GM12878 (cell line): ENCODE measurements around the gene AGAP1. TPM values are rescaled to one million over a fixed set of nuclear protein-coding genes. Genes with fewer than 3 reads are reported as not detected.

Source experiments
- ATAC-seq: fragments of 200-7000 bp; cut with Tn5 transposase; 3 replicates; pipeline ENCODE4 v1.9.1; 2020; ENCODE audit warnings: mild to moderate bottlenecking, moderate library complexity
- BruUV-seq: library from RNA; stranded (reverse); fragments of 400-500 nt; replicated peaks from 2 replicates; lab custom pipeline; 2021; lab: Mats Ljungman, UMichigan
- CTCF ChIA-PET: fragments of 300-600 bp; sonication (Branson Sonifier 250); formaldehyde crosslinking; extraction: SDS; loops from one replicate; lab custom pipeline; 2021; ENCODE audit warnings: inconsistent platforms; lab: Yijun Ruan, JAX
- POLR2A ChIA-PET: fragments of 350-600 bp; formaldehyde crosslinking; extraction: SDS; loops from one replicate; lab custom pipeline; 2021; ENCODE audit warnings: inconsistent platforms; lab: Charles Lee
- RAD21 ChIA-PET: fragments of 300-600 bp; sonication (Branson Sonifier 250); formaldehyde crosslinking; loops from one replicate; lab custom pipeline; 2023; ENCODE audit warnings: antibody characterized with exemption; ENCODE audit not compliant: unreplicated experiment; lab: Charles Lee
- SMC1A ChIA-PET: fragments of 300-600 bp; sonication (Branson Sonifier 250); formaldehyde crosslinking; loops from one replicate; lab custom pipeline; 2023; ENCODE audit not compliant: unreplicated experiment, uncharacterized antibody; lab: Charles Lee
- DNase-seq: peaks from one replicate; pipeline ENCODE4 v3.0.0-alpha.2; 2011; ENCODE audit warnings: low read depth, low spot score
- FAIRE-seq: peaks from 3 replicates; lab custom pipeline; 2011; peaks lifted over from hg19 to GRCh38; lab: Jason Lieb, UNC
- H2AFZ ChIP-seq: 2 replicates; pipeline ENCODE4 v1.6.0; 2011; ENCODE audit warnings: low read depth, low read length, control low read depth; ENCODE audit not compliant: control insufficient read depth
- H3K27ac ChIP-seq: 2 replicates; pipeline ENCODE4 v1.5.1; 2011; ENCODE audit warnings: control low read depth; ENCODE audit not compliant: control insufficient read depth, insufficient read depth
- H3K27me3 ChIP-seq, 2 experiments: replicated peaks in 1 of 2; 2 replicates each; pipeline versions ENCODE4 v1.6.0 to v1.6.1; 2011; ENCODE audit warnings: low read length in 1 of 2; ENCODE audit not compliant: control insufficient read depth in 2 of 2, insufficient read depth in 2 of 2
- H3K36me3 ChIP-seq, 2 experiments: 2 replicates each; pipeline ENCODE4 v1.5.1; 2011; ENCODE audit warnings: low read length in 1 of 2; ENCODE audit not compliant: control insufficient read depth in 2 of 2, insufficient read depth in 2 of 2
- H3K4me1 ChIP-seq: 2 replicates; pipeline ENCODE4 v1.6.1; 2011; ENCODE audit warnings: mild to moderate bottlenecking, low read length, moderate library complexity, mixed read lengths; ENCODE audit not compliant: control insufficient read depth, insufficient read depth
- H3K4me2 ChIP-seq: 2 replicates; pipeline ENCODE4 v1.6.0; 2011; ENCODE audit warnings: control low read depth; ENCODE audit not compliant: control insufficient read depth, insufficient read depth
- H3K4me3 ChIP-seq: fragments of 200-600 bp; sonication (generic); 2 replicates; pipeline ENCODE4 v1.5.1; 2016
- H3K79me2 ChIP-seq: 2 replicates; pipeline ENCODE4 v1.6.0; 2011; ENCODE audit warnings: low read length; ENCODE audit not compliant: control insufficient read depth, insufficient read depth
- H3K9ac ChIP-seq: 2 replicates; pipeline ENCODE4 v1.8.0; 2011; ENCODE audit warnings: low read length, control low read depth, mixed read lengths; ENCODE audit not compliant: control insufficient read depth, insufficient read depth
- H3K9me3 ChIP-seq: replicated peaks from 3 replicates; pipeline ENCODE4 v1.5.1; 2011; ENCODE audit warnings: mild to moderate bottlenecking, low read length; ENCODE audit not compliant: control insufficient read depth, insufficient read depth
- H4K20me1 ChIP-seq: 2 replicates; pipeline ENCODE4 v1.6.0; 2011; ENCODE audit not compliant: control insufficient read depth, insufficient read depth
- CHD2 ChIP-seq: IDR thresholded peaks from 2 replicates; pipeline ENCODE4 v1.6.1; 2011; ENCODE audit warnings: low read depth, low read length, improper control_type of control experiment, borderline replicate concordance
- EZH2 ChIP-seq: IDR thresholded peaks from 2 replicates; pipeline ENCODE4 v1.6.1; 2012; ENCODE audit warnings: low read depth, mild to moderate bottlenecking, control low read depth, inconsistent platforms, low read length, borderline replicate concordance; ENCODE audit not compliant: control insufficient read depth
- IRF4 ChIP-seq: IDR thresholded peaks from 2 replicates; pipeline ENCODE4 v1.6.1; 2011; ENCODE audit warnings: low read depth, low read length
- RBBP5 ChIP-seq: fragments of 200-600 bp; sonication (generic); conservative IDR thresholded peaks from 2 replicates; pipeline ENCODE4 v1.6.1; 2016
- STAT1 ChIP-seq: fragments of 450-650 bp; conservative IDR thresholded peaks from 2 replicates; pipeline ENCODE4 v1.6.1; 2014; ENCODE audit warnings: antibody characterized with exemption, mild to moderate bottlenecking
- STAT3 ChIP-seq: IDR thresholded peaks from 2 replicates; pipeline ENCODE4 v1.6.1; 2011; ENCODE audit warnings: low read depth, low read length, improper control_type of control experiment
- ZNF207 ChIP-seq: fragments of 450-650 bp; IDR thresholded peaks from 2 replicates; pipeline ENCODE4 v1.6.1; 2014; ENCODE audit warnings: antibody characterized with exemption, mild to moderate bottlenecking, borderline replicate concordance
- WGBS: methylation state at CpG from one replicate; pipeline ENCODE4 v1.1.6; 2016; ENCODE audit warnings: low lambda C conversion rate; ENCODE audit not compliant: insufficient replicate concordance, insufficient coverage; ENCODE audit errors: missing lambda C conversion rate; 5-methylcytosine and 5-hydroxymethylcytosine counted together
- in situ Hi-C: fragments of 300-500 bp; cut with MboI; formaldehyde crosslinking; loops from 9 replicates; pipeline ENCODE4 v1.14.3; 2018; ENCODE audit warnings: mixed read lengths
- intact Hi-C: fragments of 100-400 bp; cut with micrococcal nuclease; formaldehyde crosslinking; loops from one replicate; pipeline ENCODE4 v1.14.2; 2022; ENCODE audit not compliant: unreplicated experiment
- polyA plus RNA-seq, 11 experiments: library from polyadenylated mRNA; depleted of rRNA in 4 of 11; unstranded in 6 of 11; stranded (reverse) in 5 of 11; fragments of >200 nt; fragmentation: Nextera tagmentation in 4 of 11; fragmentation: Illumina TruSeq in 1 of 11; extraction: Ambion mirVana in 4 of 11; extraction: Trizol in 1 of 11; gene quantifications; 1 replicate in 1 of 11; 2 replicates in 10 of 11; pipeline versions ENCODE4 v1.2.1 to v1.2.3, GENCODE V29; 2011 to 2016; ENCODE audit warnings: inconsistent platforms in 2 of 11, missing spikeins in 2 of 11, low read depth in 1 of 11
- total RNA-seq, 4 experiments: library from RNA; depleted of rRNA in 3 of 4; stranded (reverse); fragments of >200 nt in 3 of 4; fragmentation: Illumina TruSeq in 1 of 4; extraction: Trizol in 1 of 4; gene quantifications; 2 replicates each; pipeline versions ENCODE4 v1.2.1 to v1.2.3, GENCODE V29; 2013 to 2021
- TF ChIP-seq, protein P1 (sequence below): fragments of 450-650 bp; IDR thresholded peaks from 2 replicates; pipeline ENCODE4 v1.6.1; 2016; ENCODE audit warnings: mild to moderate bottlenecking
- TF ChIP-seq, protein P2 (sequence below): fragments of 450-650 bp; IDR thresholded peaks from 2 replicates; pipeline ENCODE4 v1.6.1; 2018; ENCODE audit warnings: mild to moderate bottlenecking, low read depth, moderate library complexity; ENCODE audit not compliant: partially characterized antibody
- TF ChIP-seq, protein P3 (sequence below): IDR thresholded peaks from 2 replicates; pipeline ENCODE4 v1.6.1; 2012; ENCODE audit warnings: low read depth, low read length, improper control_type of control experiment
- TF ChIP-seq, protein P4 (sequence below): fragments of 450-650 bp; IDR thresholded peaks from 2 replicates; pipeline ENCODE4 v1.6.1; 2017; ENCODE audit warnings: antibody characterized with exemption, mild to moderate bottlenecking, moderate library complexity
- TF ChIP-seq, protein P5 (sequence below): fragments of 450-650 bp; IDR thresholded peaks from 2 replicates; pipeline ENCODE4 v1.6.1; 2017; ENCODE audit warnings: mild to moderate bottlenecking

Gene AGAP1
- total and polyA plus RNA-seq, 10 of the 15 experiments (the other 5 are each of a cell fraction or from before 2014, with no cell fraction given): 0.05 to 0.15 (median 0.06) TPM; not detected in 7

DNA sequence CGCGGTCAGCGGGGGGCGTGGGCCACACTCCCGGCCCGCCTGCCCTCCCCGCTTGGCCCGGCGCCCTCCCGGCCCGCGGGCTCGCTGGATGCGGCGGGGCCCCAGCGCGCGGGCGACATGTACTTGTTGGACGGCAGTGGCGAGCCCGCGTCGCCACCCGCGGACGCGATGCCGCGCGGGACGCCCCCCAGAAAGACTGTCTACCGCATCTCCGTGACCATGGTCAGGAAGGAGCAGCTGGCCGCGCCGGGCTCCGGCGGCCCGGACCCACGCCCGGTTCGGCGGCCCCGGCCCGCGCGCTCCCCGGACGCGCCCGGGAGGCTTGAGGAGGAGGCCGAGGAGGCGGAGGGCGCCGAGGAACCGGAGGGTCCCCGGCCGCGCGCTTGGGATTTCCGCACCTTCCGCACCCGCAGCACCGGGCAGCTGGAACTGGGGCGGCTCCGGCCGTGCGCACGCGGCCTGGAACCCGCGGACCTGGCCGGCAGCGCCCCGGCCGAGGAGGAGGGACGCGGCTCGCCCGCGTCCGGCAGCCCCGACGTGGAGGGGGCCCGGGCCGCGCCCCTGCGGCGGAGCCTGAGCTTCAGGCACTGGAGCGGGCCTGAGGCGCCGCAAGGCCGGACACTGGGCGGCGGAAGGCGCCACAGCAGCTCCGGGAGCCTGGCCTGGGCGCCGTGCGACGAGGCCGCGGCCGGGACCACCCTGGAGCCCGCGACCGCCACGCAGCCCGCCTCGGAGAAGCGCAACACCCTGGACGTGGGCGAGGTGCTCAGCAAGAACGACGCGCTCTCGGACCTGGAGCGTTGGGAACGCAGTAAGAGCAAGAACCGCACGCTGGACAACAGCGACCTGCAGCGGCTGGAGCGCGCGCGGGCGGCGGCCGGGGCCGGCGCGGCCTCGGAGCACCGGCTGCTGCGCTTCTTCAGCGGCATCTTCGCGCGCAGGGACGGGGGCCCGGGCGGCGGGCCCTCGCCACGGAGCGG is 176.4 kb downstream of the AGAP1 start:
- Histone ChIP-seq H3K27ac (no peak overlapping the region), H3K9ac (no peak overlapping the region), H3K36me3 (no peaks in the 10 kb centered on the region), H3K27me3 (peaks cover 0 to 4% of the 10 kb centered on the region in 2 experiments; a peak in 3 of 4 replicates), H3K9me3 (no peaks in the 10 kb centered on the region; the same call in 2 of the 3 replicates), H3K4me2 (no peak overlapping the region), H4K20me1 (no peaks in the 10 kb centered on the region), H3K79me2 (no peaks in the 10 kb centered on the region), H3K4me3 (no peak overlapping the region), H2AFZ (no peak overlapping the region), H3K4me1 (no peaks in the 10 kb centered on the region)
- no TSS peak for BruUV-seq
- SMC1A ChIA-PET: no interaction called here
- DNase-seq: no peak
- RAD21 ChIA-PET: no interaction called here
- POLR2A ChIA-PET: no interaction called here
- intact Hi-C loops (no loop called here), in situ Hi-C loops (no loop called here)
- FAIRE-seq: no peak
- WGBS: 68% methylated on average over 75 of the region's 148 CpGs
- CTCF ChIA-PET: no interaction called here
- ATAC-seq: no peak
- TF ChIP-seq, protein P1, sequence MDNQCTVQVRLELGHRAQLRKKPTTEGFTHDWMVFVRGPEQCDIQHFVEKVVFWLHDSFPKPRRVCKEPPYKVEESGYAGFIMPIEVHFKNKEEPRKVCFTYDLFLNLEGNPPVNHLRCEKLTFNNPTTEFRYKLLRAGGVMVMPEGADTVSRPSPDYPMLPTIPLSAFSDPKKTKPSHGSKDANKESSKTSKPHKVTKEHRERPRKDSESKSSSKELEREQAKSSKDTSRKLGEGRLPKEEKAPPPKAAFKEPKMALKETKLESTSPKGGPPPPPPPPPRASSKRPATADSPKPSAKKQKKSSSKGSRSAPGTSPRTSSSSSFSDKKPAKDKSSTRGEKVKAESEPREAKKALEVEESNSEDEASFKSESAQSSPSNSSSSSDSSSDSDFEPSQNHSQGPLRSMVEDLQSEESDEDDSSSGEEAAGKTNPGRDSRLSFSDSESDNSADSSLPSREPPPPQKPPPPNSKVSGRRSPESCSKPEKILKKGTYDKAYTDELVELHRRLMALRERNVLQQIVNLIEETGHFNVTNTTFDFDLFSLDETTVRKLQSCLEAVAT: no peak
- TF ChIP-seq RBBP5: no peak
- TF ChIP-seq STAT1: no peak
- TF ChIP-seq, protein P2, sequence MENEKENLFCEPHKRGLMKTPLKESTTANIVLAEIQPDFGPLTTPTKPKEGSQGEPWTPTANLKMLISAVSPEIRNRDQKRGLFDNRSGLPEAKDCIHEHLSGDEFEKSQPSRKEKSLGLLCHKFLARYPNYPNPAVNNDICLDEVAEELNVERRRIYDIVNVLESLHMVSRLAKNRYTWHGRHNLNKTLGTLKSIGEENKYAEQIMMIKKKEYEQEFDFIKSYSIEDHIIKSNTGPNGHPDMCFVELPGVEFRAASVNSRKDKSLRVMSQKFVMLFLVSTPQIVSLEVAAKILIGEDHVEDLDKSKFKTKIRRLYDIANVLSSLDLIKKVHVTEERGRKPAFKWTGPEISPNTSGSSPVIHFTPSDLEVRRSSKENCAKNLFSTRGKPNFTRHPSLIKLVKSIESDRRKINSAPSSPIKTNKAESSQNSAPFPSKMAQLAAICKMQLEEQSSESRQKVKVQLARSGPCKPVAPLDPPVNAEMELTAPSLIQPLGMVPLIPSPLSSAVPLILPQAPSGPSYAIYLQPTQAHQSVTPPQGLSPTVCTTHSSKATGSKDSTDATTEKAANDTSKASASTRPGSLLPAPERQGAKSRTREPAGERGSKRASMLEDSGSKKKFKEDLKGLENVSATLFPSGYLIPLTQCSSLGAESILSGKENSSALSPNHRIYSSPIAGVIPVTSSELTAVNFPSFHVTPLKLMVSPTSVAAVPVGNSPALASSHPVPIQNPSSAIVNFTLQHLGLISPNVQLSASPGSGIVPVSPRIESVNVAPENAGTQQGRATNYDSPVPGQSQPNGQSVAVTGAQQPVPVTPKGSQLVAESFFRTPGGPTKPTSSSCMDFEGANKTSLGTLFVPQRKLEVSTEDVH: no peak
- TF ChIP-seq ZNF207: no peak
- TF ChIP-seq STAT3: no peak
- TF ChIP-seq IRF4: no peak
- TF ChIP-seq, protein P3, sequence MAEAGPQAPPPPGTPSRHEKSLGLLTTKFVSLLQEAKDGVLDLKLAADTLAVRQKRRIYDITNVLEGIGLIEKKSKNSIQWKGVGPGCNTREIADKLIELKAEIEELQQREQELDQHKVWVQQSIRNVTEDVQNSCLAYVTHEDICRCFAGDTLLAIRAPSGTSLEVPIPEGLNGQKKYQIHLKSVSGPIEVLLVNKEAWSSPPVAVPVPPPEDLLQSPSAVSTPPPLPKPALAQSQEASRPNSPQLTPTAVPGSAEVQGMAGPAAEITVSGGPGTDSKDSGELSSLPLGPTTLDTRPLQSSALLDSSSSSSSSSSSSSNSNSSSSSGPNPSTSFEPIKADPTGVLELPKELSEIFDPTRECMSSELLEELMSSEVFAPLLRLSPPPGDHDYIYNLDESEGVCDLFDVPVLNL: no peak
- TF ChIP-seq, protein P4, sequence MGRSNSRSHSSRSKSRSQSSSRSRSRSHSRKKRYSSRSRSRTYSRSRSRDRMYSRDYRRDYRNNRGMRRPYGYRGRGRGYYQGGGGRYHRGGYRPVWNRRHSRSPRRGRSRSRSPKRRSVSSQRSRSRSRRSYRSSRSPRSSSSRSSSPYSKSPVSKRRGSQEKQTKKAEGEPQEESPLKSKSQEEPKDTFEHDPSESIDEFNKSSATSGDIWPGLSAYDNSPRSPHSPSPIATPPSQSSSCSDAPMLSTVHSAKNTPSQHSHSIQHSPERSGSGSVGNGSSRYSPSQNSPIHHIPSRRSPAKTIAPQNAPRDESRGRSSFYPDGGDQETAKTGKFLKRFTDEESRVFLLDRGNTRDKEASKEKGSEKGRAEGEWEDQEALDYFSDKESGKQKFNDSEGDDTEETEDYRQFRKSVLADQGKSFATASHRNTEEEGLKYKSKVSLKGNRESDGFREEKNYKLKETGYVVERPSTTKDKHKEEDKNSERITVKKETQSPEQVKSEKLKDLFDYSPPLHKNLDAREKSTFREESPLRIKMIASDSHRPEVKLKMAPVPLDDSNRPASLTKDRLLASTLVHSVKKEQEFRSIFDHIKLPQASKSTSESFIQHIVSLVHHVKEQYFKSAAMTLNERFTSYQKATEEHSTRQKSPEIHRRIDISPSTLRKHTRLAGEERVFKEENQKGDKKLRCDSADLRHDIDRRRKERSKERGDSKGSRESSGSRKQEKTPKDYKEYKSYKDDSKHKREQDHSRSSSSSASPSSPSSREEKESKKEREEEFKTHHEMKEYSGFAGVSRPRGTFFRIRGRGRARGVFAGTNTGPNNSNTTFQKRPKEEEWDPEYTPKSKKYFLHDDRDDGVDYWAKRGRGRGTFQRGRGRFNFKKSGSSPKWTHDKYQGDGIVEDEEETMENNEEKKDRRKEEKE: no peak
- no peak for TF ChIP-seq CHD2
- TF ChIP-seq, protein P5, sequence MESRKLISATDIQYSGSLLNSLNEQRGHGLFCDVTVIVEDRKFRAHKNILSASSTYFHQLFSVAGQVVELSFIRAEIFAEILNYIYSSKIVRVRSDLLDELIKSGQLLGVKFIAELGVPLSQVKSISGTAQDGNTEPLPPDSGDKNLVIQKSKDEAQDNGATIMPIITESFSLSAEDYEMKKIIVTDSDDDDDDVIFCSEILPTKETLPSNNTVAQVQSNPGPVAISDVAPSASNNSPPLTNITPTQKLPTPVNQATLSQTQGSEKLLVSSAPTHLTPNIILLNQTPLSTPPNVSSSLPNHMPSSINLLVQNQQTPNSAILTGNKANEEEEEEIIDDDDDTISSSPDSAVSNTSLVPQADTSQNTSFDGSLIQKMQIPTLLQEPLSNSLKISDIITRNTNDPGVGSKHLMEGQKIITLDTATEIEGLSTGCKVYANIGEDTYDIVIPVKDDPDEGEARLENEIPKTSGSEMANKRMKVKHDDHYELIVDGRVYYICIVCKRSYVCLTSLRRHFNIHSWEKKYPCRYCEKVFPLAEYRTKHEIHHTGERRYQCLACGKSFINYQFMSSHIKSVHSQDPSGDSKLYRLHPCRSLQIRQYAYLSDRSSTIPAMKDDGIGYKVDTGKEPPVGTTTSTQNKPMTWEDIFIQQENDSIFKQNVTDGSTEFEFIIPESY: no peak
- TF ChIP-seq EZH2: no peak
